ENCODE measurements around the gene LRMDA. TPM values are rescaled to one million over a fixed set of nuclear protein-coding genes. Genes with fewer than 3 reads are reported as not detected.

The LRMDA gene
- total RNA-seq, 4 donors from 2014 or later = 1.4 to 23.1 (median 3.6) TPM

- no peak for DNase-seq
- H3K4me1 ChIP-seq = no peaks in the 10 kb centered on the region
- TF ChIP-seq POLR2A (IDR thresholded peaks at IDR 0.05) = no peak
- TF ChIP-seq CTCF (IDR thresholded peaks at IDR 0.05) = no peak
- H3K4me3 ChIP-seq = no peak overlapping the region
- H3K36me3 ChIP-seq = no peaks in the 10 kb centered on the region
- H3K27ac ChIP-seq = no peak overlapping the region
- no peaks in the 10 kb centered on the region for H3K27me3 ChIP-seq
- H3K9me3 ChIP-seq = no peaks in the 10 kb centered on the region
These were observed 775.5 kb downstream of the LRMDA start for GRCh38 chr10:76206797-76207352.

- Histone ChIP-seq H3K27me3 (no peaks in the 10 kb centered on the region), H3K4me1 (no peaks in the 10 kb centered on the region), H3K4me3 (no peak overlapping the region), H3K9me3 (no peaks in the 10 kb centered on the region), H3K36me3 (no peaks in the 10 kb centered on the region), H3K27ac (no peak overlapping the region)
- no peak for DNase-seq
- TF ChIP-seq CTCF (IDR thresholded peaks at IDR 0.05) = no peak
- TF ChIP-seq POLR2A (IDR thresholded peaks at IDR 0.05) = no peak
These were observed 777.7 kb downstream of the LRMDA start for GRCh38 chr10:76209135-76209534.

GRCh38 chr10:76210211-76210610 is 778.8 kb downstream of the LRMDA start:
- Histone ChIP-seq H3K4me3 (no peak overlapping the region), H3K27ac (no peak overlapping the region), H3K9me3 (no peaks in the 10 kb centered on the region), H3K27me3 (no peaks in the 10 kb centered on the region), H3K36me3 (no peaks in the 10 kb centered on the region), H3K4me1 (no peaks in the 10 kb centered on the region)
- no peak for DNase-seq
- TF ChIP-seq POLR2A (IDR thresholded peaks at IDR 0.05) = no peak
- no peak for TF ChIP-seq CTCF (IDR thresholded peaks at IDR 0.05)

GRCh38 chr10:76211691-76212090 is 780.3 kb downstream of the LRMDA start:
- H3K27ac ChIP-seq = no peak overlapping the region
- H3K4me1 ChIP-seq = no peaks in the 10 kb centered on the region
- TF ChIP-seq CTCF (IDR thresholded peaks at IDR 0.05) = no peak
- no peak for TF ChIP-seq POLR2A (IDR thresholded peaks at IDR 0.05)
- no peaks in the 10 kb centered on the region for H3K36me3 ChIP-seq
- DNase-seq = no peak
- H3K4me3 ChIP-seq = no peak overlapping the region
- H3K27me3 ChIP-seq = no peaks in the 10 kb centered on the region
- H3K9me3 ChIP-seq = no peaks in the 10 kb centered on the region

- no peak for DNase-seq
- Histone ChIP-seq H3K36me3 (no peaks in the 10 kb centered on the region), H3K9me3 (no peaks in the 10 kb centered on the region), H3K27ac (no peak overlapping the region), H3K27me3 (no peaks in the 10 kb centered on the region), H3K4me3 (no peak overlapping the region), H3K4me1 (no peaks in the 10 kb centered on the region)
- TF ChIP-seq CTCF (IDR thresholded peaks at IDR 0.05) (no peak), POLR2A (IDR thresholded peaks at IDR 0.05) (no peak)
These were observed 782.5 kb downstream of the LRMDA start for GRCh38 chr10:76213876-76214275.

DNA sequence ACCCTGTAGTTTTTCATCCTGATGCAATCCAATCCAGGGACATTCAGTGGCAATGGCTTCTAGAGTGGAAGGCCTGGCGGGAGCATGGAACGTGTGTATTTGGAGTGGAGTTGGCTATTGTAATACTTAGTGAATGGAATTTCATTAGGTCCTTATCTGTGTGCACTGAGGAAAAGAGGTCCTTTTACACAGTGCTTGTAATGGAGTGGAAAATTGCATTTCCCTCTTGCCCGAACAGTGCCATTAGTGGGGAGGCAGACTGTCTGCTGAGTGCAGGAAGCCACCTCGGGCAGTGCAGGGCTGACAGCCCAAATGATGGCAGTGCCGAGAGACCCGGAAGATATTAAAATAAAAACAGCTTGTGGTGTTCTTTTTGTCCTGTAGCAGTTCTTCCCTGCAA is 786.6 kb downstream of the LRMDA start:
- no peaks in the 10 kb centered on the region for H3K27me3 ChIP-seq
- TF ChIP-seq CTCF (IDR thresholded peaks at IDR 0.05) = no peak
- no peak overlapping the region for H3K4me3 ChIP-seq
- no peaks in the 10 kb centered on the region for H3K9me3 ChIP-seq
- DNase-seq = no peak
- H3K36me3 ChIP-seq = no peaks in the 10 kb centered on the region
- no peaks in the 10 kb centered on the region for H3K4me1 ChIP-seq
- H3K27ac ChIP-seq = no peak overlapping the region
